HG03354 (cell line): ENCODE data around the gene TFAP2D.
A peak's percentile ranks its signal among the peaks of the same experiment; 100 is the strongest.

Experiments
- ATAC-seq: cut with Tn5 transposase; IDR thresholded peaks from one replicate; pipeline ENCODE4 v1.9.1; 2021; ENCODE audit warnings: mild to moderate bottlenecking; ENCODE audit not compliant: unreplicated experiment, poor library complexity, severe bottlenecking

The TFAP2D gene

GRCh38 chr6:50713226-50713625 lies at the start of gene TFAP2D:
TSS of gene TFAP2D (plus strand) at chr6:50713526. CDS start at chr6:50714056, 530 bp downstream.
- no peak for ATAC-seq

GRCh38 chr6:50663806-50664205 lies 49.5 kb upstream of the TFAP2D start:
- no peak for ATAC-seq

GRCh38 chr6:50666089-50666488 lies 47.2 kb upstream of the TFAP2D start:
- ATAC-seq = no peak

- ATAC-seq = peak; percentile 96
These were observed 32.0 kb upstream of the TFAP2D start for GRCh38 chr6:50681213-50681824.

- no peak for ATAC-seq
These were observed 24.1 kb upstream of the TFAP2D start for GRCh38 chr6:50689210-50689609.

GRCh38 chr6:50691814-50692495 lies 21.4 kb upstream of the TFAP2D start:
- ATAC-seq = no peak

GRCh38 chr6:50698546-50698945 lies 14.8 kb upstream of the TFAP2D start:
- ATAC-seq = no peak

GRCh38 chr6:50699051-50699775 lies 14.1 kb upstream of the TFAP2D start:
- ATAC-seq = peak; percentile 60

- ATAC-seq = no peak
These were observed 6.8 kb upstream of the TFAP2D start for GRCh38 chr6:50706575-50706974.

- no peak for ATAC-seq
These were observed 6.1 kb upstream of the TFAP2D start for GRCh38 chr6:50707191-50707590.

GRCh38 chr6:50707652-50708300 lies 5.5 kb upstream of the TFAP2D start:
- no peak for ATAC-seq

GRCh38 chr6:50708664-50709365 lies 4.5 kb upstream of the TFAP2D start:
- ATAC-seq = no peak

GRCh38 chr6:50709366-50709734 lies 4.0 kb upstream of the TFAP2D start:
- ATAC-seq = no peak

GRCh38 chr6:50711686-50712085 lies 1.6 kb upstream of the TFAP2D start:
- no peak for ATAC-seq

- no peak for ATAC-seq
These were observed 1.0 kb upstream of the TFAP2D start for GRCh38 chr6:50712291-50712690.

GRCh38 chr6:50713977-50714486 lies 706 bp downstream of the TFAP2D start:
- no peak for ATAC-seq

GRCh38 chr6:50714487-50715379 lies 1.4 kb downstream of the TFAP2D start:
- ATAC-seq = no peak

- ATAC-seq = no peak
These were observed 3.7 kb downstream of the TFAP2D start for GRCh38 chr6:50716899-50717509.
